ENCODE data around the gene DCBLD1. TPM values are rescaled to one million over a fixed set of nuclear protein-coding genes. Genes with fewer than 3 reads are reported as not detected.

Gene DCBLD1
- total and polyA plus RNA-seq, 2 donors (not counting 3 experiments of a cell fraction or from before 2014, with no cell fraction given): 30.2 to 44.3 TPM

GRCh38 chr6:117564681-117565080 is 82.2 kb downstream of the DCBLD1 start:
- DNase-seq (ENCODE audit: low read depth, low spot score): no peak
- H3K4me2 ChIP-seq (ENCODE audit: insufficient read depth, low read length): no peak overlapping the region
- CTCF ChIA-PET: interaction anchor here (4.0 kb wide), 1 partner anchor 114 kb away, joined by 21 read pairs; no protein-coding TSS in a partner anchor
- BruUV-seq (replicated peaks): no TSS peak
- POLR2A ChIA-PET: no interaction called here
- no peaks in the 10 kb centered on the region for H4K20me1 ChIP-seq (replicated peaks; ENCODE audit: control insufficient read depth, extremely low read depth, insufficient read depth, low read length)
- no peak for FAIRE-seq
- H3K4me1 ChIP-seq (ENCODE audit: control insufficient read depth, extremely low read depth, insufficient read depth, low read length): no peaks in the 10 kb centered on the region
- H2AFZ ChIP-seq (ENCODE audit: low read depth, low read length): no peak overlapping the region
- H3K27ac ChIP-seq (ENCODE audit: insufficient read depth, low read depth, low read length): no peak overlapping the region
- no peaks in the 10 kb centered on the region for H3K9me3 ChIP-seq (replicated peaks; ENCODE audit: control insufficient read depth, insufficient read depth, low read length)
- intact Hi-C loops (cut with micrococcal nuclease): no loop called here
- dilution Hi-C loops (cut with MboI; ENCODE audit: extremely low pct_ligation_motif_present, low sequenced_read_pairs): no loop called here
- no peak overlapping the region for H3K4me3 ChIP-seq (replicated peaks in 1 of 3; ENCODE audit: insufficient read depth in 1 of 3, low read depth in 1 of 3, low read length in 3 of 3)
- no peaks in the 10 kb centered on the region for H3K27me3 ChIP-seq (ENCODE audit: control insufficient read depth in 2 of 2, insufficient read depth in 2 of 2, low read length in 2 of 2)
- peaks cover 2 to 10% of the 10 kb centered on the region in 2 experiments for H3K36me3 ChIP-seq (ENCODE audit: control insufficient read depth in 2 of 2, extremely low read depth in 1 of 2, insufficient read depth in 2 of 2, low read length in 2 of 2)
- TF ChIP-seq MAX (IDR thresholded peaks at IDR 0.05; ENCODE audit: insufficient read depth, insufficient read length) (no peak), FOS (IDR thresholded peaks at IDR 0.05; ENCODE audit: borderline replicate concordance, insufficient read depth, low read length) (no peak), POLR2A (IDR thresholded peaks at IDR 0.05; ENCODE audit: low read depth, low read length) (no peak), POLR2AphosphoS5 (IDR thresholded peaks at IDR 0.05; ENCODE audit: insufficient read depth, low read depth, low read length) (no peak)
- no peaks in the 10 kb centered on the region for H3K9me1 ChIP-seq (replicated peaks; ENCODE audit: control insufficient read depth, extremely low read depth, insufficient read depth, low read length)
- H3K9ac ChIP-seq (replicated peaks; ENCODE audit: extremely low read depth, insufficient read depth, low read length): no peak overlapping the region
- H3K79me2 ChIP-seq (ENCODE audit: control insufficient read depth, insufficient read depth, low read length): no peaks in the 10 kb centered on the region

- Histone ChIP-seq H3K4me3 (replicated peaks in 1 of 3; ENCODE audit: insufficient read depth in 1 of 3, low read depth in 1 of 3, low read length in 3 of 3) (no peak overlapping the region), H3K9me1 (replicated peaks; ENCODE audit: control insufficient read depth, extremely low read depth, insufficient read depth, low read length) (no peaks in the 10 kb centered on the region), H3K4me1 (ENCODE audit: control insufficient read depth, extremely low read depth, insufficient read depth, low read length) (no peaks in the 10 kb centered on the region), H3K79me2 (ENCODE audit: control insufficient read depth, insufficient read depth, low read length) (no peaks in the 10 kb centered on the region), H4K20me1 (replicated peaks; ENCODE audit: control insufficient read depth, extremely low read depth, insufficient read depth, low read length) (no peaks in the 10 kb centered on the region), H3K4me2 (ENCODE audit: insufficient read depth, low read length) (no peak overlapping the region), H3K9me3 (replicated peaks; ENCODE audit: control insufficient read depth, insufficient read depth, low read length) (no peaks in the 10 kb centered on the region), H3K36me3 (ENCODE audit: control insufficient read depth in 2 of 2, extremely low read depth in 1 of 2, insufficient read depth in 2 of 2, low read length in 2 of 2) (peaks cover 2 to 8% of the 10 kb centered on the region in 2 experiments), H3K27me3 (ENCODE audit: control insufficient read depth in 2 of 2, insufficient read depth in 2 of 2, low read length in 2 of 2) (no peaks in the 10 kb centered on the region), H3K9ac (replicated peaks; ENCODE audit: extremely low read depth, insufficient read depth, low read length) (no peak overlapping the region), H3K27ac (ENCODE audit: insufficient read depth, low read depth, low read length) (no peak overlapping the region), H2AFZ (ENCODE audit: low read depth, low read length) (no peak overlapping the region)
- dilution Hi-C loops (cut with MboI; ENCODE audit: extremely low pct_ligation_motif_present, low sequenced_read_pairs): no loop called here
- POLR2A ChIA-PET: no interaction called here
- intact Hi-C loops (cut with micrococcal nuclease): no loop called here
- CTCF ChIA-PET: interaction anchor here (1.1 to 3.1 kb wide), 4 partner anchors 13 to 124 kb away, joined by 3 to 14 read pairs (median 6); no protein-coding TSS in a partner anchor
- BruUV-seq (replicated peaks): no TSS peak
- DNase-seq (ENCODE audit: low read depth, low spot score) (no peak), FAIRE-seq (no peak)
- no peak for TF ChIP-seq FOS (IDR thresholded peaks at IDR 0.05; ENCODE audit: borderline replicate concordance, insufficient read depth, low read length)
- TF ChIP-seq GATA2 (IDR thresholded peaks at IDR 0.05; ENCODE audit: insufficient read depth, insufficient read length, low read depth, low read length): no peak
Measured at GRCh38 chr6:117568247-117568646, 85.8 kb downstream of the DCBLD1 start.

All from endothelial cell of umbilical vein (primary cell).